GM12875 (cell line): ENCODE data around the gene SLX4.

Source experiments
- H3K4me3 ChIP-seq: one replicate; pipeline ENCODE4 v1.5.1; 2011; ENCODE audit warnings: low read depth, low read length, control low read depth
- TF ChIP-seq, protein P1 (sequence below): IDR thresholded peaks from 2 replicates; pipeline ENCODE4 v1.5.1; 2011; ENCODE audit warnings: low read depth, mild to moderate bottlenecking, control low read depth, inconsistent platforms, low read length, moderate library complexity, borderline replicate concordance; ENCODE audit not compliant: insufficient read depth

SLX4 gene

DNA sequence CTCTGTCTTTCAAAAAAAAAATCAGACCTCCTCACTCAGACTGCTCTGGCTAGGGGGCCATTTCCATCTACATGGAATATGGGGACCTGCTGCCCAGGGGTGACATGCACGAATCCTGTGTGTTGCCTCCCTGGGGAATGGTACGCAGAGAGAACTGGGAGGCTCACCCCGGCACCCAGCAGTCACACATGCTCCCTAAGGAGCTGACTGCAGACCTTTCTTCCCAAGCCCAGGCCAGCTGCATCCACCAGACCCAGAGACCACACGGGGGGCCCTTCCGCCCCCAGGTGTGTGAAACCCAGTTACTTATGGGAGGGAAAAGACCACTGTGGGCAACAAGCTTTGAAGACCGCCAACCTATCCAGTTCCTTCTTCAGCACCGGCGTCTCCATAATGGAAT lies 27.0 kb downstream of the SLX4 start:
- no peak overlapping the region for H3K4me3 ChIP-seq
- TF ChIP-seq, protein P1, sequence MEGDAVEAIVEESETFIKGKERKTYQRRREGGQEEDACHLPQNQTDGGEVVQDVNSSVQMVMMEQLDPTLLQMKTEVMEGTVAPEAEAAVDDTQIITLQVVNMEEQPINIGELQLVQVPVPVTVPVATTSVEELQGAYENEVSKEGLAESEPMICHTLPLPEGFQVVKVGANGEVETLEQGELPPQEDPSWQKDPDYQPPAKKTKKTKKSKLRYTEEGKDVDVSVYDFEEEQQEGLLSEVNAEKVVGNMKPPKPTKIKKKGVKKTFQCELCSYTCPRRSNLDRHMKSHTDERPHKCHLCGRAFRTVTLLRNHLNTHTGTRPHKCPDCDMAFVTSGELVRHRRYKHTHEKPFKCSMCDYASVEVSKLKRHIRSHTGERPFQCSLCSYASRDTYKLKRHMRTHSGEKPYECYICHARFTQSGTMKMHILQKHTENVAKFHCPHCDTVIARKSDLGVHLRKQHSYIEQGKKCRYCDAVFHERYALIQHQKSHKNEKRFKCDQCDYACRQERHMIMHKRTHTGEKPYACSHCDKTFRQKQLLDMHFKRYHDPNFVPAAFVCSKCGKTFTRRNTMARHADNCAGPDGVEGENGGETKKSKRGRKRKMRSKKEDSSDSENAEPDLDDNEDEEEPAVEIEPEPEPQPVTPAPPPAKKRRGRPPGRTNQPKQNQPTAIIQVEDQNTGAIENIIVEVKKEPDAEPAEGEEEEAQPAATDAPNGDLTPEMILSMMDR: no peak

DNA sequence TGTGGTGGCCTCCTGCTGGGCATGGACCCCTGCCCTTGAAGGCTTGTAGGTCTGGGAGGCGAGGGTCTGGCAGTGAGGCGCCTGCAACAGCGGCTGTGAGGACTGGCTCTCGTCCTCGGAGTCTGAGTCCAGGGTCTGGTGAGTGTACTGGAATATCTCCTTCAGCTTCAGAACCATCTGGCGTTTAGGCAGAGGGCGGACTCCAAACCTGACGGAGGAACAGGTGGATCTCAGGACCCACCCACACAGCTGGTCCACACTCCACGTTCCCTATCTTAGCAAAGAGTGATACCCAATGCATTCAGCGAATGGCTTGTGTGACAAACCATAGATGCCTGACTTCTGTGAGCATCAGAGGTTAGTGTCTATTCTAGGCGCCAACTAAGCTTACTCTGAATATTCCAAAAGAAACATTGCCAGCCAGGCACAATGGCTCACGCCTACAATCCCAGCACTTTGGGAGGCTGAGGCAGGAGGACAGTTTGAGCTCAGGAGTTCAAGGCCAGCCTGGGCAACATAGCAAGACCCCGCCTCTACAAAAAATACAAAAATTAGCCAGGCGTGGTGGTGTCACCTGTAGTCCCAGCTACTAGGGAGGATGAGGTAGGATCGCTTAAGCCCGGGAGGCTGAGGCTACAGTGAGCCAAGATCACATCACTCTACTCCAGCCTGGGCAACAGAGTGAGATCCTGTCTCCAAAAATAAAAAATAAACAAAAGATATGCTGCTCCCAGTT lies 27.9 kb downstream of the SLX4 start:
- TF ChIP-seq, protein P1: no peak

DNA sequence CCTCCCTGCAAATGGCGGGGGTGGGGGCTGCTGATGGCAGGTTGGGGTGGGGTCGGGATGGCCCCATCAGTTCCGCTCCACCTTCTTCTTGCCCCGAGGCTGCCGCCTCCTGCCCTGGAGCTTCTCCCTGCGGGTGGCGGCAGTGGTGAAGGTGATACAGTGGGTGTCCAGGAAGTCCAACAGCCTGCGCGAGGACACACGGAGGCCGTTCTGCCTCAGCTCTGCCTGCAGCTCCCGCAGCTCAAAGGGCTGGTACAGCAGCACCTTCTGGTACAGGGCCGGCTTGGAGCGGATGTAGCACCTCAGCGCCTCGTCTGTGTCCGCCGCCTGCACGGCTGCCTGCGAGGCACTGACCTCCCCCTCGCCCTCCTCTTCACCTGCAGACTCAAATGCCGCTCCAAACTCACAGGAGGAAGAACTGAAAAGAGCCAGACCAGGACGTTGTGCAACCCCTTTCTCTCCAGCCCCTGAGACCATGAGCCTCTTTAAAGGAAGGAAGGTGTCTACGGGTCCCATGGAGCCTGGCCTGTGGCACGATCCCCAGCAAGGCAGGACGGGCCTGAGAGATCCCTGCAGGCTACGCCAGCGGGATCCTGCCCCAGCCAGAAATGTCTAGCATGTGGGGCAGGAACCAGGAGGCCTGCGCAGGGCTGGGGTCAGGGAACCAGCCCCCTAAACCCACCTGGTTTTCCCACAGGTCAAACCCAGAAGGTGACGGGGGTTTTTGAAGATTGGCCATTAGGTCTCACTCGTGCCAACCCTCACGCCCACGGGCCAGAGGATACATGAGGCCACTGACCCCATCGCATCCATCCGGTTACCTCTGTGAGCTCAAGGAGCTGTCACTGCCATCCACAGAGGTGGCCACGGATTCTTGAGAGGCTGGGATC lies 28.9 kb downstream of the SLX4 start:
- no peak overlapping the region for H3K4me3 ChIP-seq
- TF ChIP-seq, protein P1: no peak

More for the DNA sequence above, 27.9 kb downstream of the SLX4 start:
- no peak overlapping the region for H3K4me3 ChIP-seq

DNA sequence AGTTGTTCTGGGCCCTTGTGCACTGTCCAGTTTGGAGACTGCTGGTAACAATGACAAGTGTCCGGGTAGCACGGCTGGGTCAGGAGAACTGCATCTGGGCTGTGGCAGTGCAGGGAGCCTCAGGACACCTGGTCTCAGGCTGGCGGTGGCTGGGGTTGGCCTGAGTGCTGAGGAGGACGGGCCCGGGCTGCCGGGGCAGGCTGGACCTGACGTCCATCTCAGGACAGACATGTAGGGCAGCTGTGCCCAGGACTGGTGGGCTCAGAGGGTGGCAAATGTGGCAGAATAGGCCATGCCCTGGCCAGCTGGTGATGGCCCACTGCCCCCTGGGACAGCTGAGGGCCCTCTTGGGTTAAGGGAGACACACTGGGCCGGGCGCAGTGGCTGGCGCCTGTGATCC lies 30.0 kb downstream of the SLX4 start:
- TF ChIP-seq, protein P1: no peak
- no peak overlapping the region for H3K4me3 ChIP-seq

DNA sequence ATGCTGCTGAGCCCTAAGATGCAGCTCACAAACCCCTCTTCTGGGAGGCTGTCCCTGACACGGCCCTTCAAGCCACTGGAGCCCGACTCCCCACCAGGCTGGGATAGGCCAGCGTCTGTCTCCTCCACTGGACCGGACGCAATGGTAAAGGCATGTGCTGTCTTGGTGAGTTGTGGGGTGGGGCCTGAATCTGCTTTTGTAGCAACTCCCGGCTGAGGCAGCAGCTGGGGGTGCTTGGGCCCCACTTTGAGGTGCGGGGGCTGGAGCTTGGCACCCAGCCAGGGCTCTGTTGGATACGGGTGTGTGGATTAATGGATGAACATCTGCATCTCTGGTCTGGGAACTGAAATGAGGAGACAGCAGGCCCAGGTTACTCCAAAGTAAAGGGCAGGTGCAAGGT lies 30.7 kb downstream of the SLX4 start:
- no peak overlapping the region for H3K4me3 ChIP-seq
- TF ChIP-seq, protein P1: no peak

DNA sequence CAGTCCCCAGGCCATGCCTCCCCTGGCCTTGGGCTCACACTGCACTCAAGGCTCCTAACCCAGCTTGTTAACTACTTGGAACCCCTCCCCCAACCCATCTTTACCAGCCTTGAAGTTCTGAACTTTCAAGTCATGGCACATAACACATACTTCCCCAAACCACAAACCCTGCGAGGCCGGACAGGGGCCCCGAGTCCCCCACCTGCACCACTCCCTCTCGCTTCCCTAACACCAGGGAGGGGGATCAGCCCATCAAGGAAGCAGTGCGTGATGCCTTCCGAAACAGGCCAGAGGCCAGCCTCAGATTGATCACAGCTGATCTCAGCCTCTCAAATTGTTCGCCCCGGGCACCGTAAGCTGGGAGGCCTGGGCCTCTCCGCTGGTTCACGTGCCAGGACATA lies 31.2 kb downstream of the SLX4 start:
- TF ChIP-seq, protein P1: no peak
- H3K4me3 ChIP-seq: no peak overlapping the region
